Heart left ventricle (tissue), 13 donors: Measurements from ENCODE around the gene NXPE4.

Experiments used
- CTCF ChIP-seq, 12 donors: fragments of 200-600 bp; sonication (generic) in 4 of 12; IDR thresholded peaks; one replicate each; pipeline versions ENCODE4 v1.5.0 to v1.8.0; 2018 to 2022; ENCODE audit warnings: antibody characterized with exemption in 12 of 12, mild to moderate bottlenecking in 5 of 12
- POLR2A ChIP-seq, 2 donors: fragments of 450-650 bp; IDR thresholded peaks; one replicate each; pipeline ENCODE4 v1.6.1; 2017; ENCODE audit warnings: antibody characterized with exemption in 2 of 2, mild to moderate bottlenecking in 2 of 2, moderate library complexity in 2 of 2
- donor health status: ischemic (EF 13 %, LVEDD 7.1; RV severe dilation, severe dysfunction).
- donor health status: DM: no; HTN: yes; CAD: no.
- donor health status: DM: no; HTN: no; CAD: no.
- donor health status: ischemic (EF 25% LVEDD 6.9; RV normal size, moderate dysfunction).
- donor health status: ischemic (EF 25% LVEDD 5.7; RV mildly dilated, moderate dysfunction).
- donor health status: ischemic (EF 35%, LVEDD 5.7; RV mildly dilated, moderate dysfunction).
- donor health status: nonischemic (EF 11% LVEDD 7.7; RV severe dilation, severe dysfunction).
- donor health status: DM: yes; HTN: yes; CAD: no.
- donor health status: PGD.
- donor health status: ischemic (EF 29% LVEDD 5.4; RV normal size, mild dysfunction).
- donor health status: nonischemic (EF 23%, LVEDD 6.1; RV moderate dilation, normal function).

GRCh38 chr11:114524122-114524521, 71.5 kb downstream of the NXPE4 start:
- no peak for TF ChIP-seq POLR2A (IDR thresholded peaks at IDR 0.05)
- no peak for TF ChIP-seq CTCF (IDR thresholded peaks at IDR 0.05)
